T-helper 22 cell (primary cell): ENCODE measurements around the gene EDARADD.

Source experiments
- DNase-seq: peaks from one replicate; pipeline ENCODE4 v3.0.0-alpha.2; 2020; ENCODE audit warnings: low read depth

EDARADD gene

DNA sequence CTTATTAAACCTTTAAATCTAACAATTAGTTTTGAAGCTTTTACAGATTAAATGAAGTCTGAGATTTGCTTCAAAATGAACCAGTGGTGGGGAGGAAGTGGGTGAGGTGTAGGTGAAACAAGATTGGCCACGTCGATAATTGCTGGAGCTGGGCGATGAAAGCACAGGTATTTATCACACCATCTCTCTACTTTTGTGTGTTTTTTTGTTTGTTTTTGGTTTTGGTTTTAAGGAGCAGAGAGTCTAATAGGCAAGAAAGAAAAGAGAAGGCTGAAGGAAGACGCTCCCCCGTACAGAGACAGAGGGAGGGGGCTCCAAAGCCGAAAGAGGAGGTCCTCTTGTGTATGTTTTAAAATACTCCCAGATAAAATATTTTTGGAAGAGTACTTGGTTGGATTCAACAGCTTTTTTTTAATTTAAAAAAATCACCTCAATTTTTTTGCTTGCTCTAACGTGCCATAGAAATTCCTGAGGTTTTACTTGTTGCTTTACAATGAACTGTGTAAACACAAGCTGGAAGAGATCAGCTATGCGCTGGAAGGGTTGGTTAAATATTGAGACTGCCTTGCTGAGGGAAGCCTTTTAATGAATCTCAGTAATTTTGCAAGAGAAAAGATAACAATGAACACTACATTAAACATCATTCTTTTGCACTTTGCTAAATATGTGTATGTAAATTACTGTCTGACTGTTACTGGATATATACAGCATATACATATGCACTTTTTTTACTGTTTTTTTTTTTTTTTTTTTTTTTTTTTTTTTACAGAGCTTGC is 123.0 kb downstream of the EDARADD start:
- peak; percentile 31 for DNase-seq

GRCh38 chr1:236518322-236518721 is 124.2 kb downstream of the EDARADD start:
- no peak for DNase-seq

- DNase-seq: no peak
Measured at GRCh38 chr1:236520445-236521005, 126.4 kb downstream of the EDARADD start.

DNA sequence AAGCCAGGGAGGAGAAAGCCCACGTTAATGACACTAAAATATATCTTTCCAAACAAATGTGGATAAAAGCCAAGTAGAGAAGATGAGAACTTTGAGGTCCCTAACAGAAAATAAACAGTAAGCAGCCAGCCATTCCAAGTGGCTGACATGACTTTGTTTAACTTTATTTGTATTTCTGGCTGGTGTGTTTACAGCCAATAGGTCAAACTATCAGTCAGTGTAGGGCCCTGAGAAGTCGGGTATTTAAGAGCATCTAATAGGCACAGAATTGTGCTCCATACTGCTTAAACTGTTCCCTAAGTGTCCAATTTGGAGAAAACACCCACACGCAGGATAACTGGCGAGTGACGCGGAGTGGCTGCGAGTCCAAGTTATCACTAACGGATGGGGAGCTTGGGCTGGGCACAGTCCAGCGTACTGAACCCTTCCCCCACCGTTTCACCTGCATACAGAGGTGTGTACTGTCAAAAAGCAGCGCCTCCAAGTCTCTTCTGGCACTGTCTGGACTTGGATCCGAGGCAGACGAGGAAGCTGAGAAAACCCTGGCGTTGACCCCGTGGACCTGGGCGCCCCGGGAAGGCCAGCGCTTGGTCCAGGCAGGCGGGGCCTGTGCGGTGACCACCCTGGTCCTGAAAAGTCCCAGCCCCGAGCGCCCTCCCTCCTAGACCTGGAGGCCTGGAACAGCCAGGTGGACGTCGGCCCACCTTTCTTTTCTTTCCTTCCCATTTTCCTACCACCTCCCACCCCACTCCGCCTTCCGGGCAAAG is 129.0 kb downstream of the EDARADD start:
- no peak for DNase-seq

GRCh38 chr1:236523704-236524141 is 129.6 kb downstream of the EDARADD start, which contains the start of gene LGALS8:
LGALS8 (plus strand) TSS chr1:236523982; CDS start chr1:236526071, 2,089 bp downstream.
- peak; percentile 73 for DNase-seq

- peak; percentile 57 for DNase-seq
Measured at GRCh38 chr1:236524142-236524894, 130.2 kb downstream of the EDARADD start.

DNA sequence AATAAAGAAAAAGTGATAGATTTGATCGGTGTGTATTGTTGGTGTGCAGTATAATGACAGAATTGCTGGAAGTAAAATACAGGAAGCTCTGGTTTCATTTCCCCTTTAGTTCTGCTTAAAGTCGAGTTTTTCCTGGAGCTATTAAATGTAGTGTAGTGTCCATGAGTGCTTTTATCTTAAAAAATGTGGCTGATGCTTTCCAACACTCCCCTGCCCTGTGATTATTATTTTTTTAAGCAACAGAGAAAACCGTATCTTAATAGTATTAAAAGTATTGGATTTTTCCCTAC is 130.8 kb downstream of the EDARADD start:
- no peak for DNase-seq

DNA sequence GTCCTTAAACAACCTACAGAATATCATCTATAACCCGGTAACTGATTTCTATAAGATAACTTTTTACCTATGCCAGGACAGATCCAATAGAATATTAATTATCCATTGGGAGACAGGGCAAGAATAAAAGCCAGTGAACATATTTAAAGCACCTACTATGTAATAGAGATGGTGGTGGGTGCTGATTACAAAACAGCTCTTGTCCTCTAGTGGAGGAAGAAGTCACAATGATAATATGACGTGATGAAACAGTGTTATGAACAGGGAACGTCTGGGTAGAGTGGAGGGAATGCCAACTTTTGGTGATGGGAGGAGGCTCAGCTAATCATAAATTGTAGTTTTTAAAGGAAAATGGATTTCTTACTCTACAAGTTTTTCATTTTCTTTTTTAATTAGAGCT is 132.0 kb downstream of the EDARADD start:
- DNase-seq: no peak

DNA sequence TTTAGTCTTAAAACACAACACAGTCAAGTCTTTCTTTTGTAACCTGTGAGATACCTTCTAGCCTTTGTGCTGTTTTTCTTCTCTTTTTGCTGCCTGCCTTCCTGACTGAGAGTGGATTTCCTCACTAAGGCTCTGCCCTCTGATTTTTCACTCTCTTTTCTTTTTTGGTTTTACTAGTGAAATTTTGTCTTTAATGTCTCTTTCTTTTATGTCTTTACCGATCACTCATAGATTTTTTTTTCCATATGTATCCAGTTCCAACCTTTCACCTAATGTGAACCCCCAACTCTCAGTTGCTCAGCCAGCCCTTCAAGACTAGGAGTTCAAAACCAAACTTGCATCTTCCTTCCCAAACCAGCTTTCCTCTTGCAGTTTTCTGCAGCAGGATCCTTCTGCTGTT is 136.2 kb downstream of the EDARADD start:
- no peak for DNase-seq

DNA sequence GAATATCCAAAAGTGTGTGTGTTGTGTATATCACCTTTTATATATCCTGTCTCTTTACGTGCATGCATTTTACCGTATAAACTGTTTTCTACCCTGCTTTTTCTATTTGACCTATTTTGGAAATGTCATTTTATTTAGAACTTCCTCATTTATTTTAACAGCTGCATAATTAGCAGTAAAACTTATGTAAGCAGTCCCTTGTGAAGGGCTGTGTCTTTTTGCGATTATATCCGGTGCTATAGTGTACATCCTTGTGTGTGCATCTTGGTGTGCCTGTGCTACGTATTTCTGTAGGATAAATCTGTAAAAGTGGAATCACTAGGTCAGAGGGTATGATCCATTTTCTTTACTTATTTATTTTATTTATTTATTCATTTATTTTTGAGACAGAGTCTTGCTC is 136.9 kb downstream of the EDARADD start:
- DNase-seq: no peak

GRCh38 chr1:236532850-236533249 is 138.8 kb downstream of the EDARADD start:
- DNase-seq: no peak

DNA sequence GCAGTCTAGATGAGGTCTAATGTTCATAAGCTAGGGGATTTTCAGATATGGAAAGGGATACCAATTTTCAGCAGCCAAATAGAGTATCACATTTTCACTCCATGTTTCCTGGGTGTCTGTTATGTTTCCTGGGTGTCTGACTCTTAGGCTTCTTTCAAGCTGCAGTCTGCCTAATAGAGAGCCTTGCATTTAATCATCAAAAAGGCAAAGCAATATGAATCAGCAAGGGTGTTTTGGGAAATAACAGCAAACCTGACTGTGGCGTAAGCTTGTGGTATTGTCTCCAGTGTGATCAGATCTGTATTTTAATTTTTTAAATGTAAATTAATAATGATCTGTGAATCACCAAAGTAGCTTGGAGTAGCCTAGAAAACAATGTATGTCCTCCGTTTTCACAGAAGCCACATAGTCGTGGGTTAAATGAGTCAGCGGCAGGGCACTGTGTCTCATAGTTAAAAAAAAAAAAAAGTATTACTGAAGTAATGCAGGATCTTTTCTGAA is 140.1 kb downstream of the EDARADD start:
- peak; percentile 24 for DNase-seq
